Activated naive CD4-positive, alpha-beta T cell (primary cell): ENCODE results near the gene ARHGAP24.
"Not testable (repeated sequence)": the region's sequence is repeated elsewhere in the genome, so short reads cannot be mapped to it uniquely, and the experiment has no call there.

Experiments
- DNase-seq, 4 experiments: peaks; one replicate each; lab custom pipeline; 2025; lab: John Stamatoyannopoulos, UW

Gene ARHGAP24

DNA sequence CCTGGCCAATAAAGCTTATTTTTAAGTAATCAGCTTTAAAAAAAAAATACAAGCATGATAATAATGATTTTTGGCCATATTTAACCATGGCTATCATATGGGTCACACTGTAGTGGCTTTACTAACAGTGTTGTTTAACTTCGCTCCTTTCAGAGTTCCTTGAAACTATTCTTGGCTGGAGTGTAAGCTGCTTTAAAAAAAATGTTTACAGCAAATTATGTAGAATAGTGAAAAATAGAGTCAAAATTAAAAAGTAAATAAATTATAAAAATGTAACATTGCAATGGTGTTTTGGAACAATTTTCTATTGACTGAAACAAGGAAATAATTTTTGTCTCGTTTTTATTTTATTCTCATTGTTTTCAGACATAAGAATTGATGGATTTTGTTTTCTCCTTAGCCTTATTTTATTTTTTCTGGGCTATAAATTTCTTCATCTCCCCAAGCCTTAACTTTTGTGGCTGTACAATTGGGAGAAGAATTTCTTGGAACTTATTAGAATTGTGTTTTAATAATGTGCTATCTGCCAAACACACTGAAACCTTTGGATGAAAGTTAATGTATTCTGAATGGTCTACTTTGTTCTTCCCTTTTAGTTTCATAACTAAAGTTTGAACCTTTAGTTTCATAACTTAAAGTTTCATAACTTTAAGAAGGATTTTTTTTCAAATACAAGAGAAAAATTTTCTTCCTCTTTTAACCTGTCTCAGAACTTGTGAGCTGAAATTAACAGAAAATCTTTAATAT, 182.0 kb downstream of the ARHGAP24 start:
- no peak for DNase-seq

DNA sequence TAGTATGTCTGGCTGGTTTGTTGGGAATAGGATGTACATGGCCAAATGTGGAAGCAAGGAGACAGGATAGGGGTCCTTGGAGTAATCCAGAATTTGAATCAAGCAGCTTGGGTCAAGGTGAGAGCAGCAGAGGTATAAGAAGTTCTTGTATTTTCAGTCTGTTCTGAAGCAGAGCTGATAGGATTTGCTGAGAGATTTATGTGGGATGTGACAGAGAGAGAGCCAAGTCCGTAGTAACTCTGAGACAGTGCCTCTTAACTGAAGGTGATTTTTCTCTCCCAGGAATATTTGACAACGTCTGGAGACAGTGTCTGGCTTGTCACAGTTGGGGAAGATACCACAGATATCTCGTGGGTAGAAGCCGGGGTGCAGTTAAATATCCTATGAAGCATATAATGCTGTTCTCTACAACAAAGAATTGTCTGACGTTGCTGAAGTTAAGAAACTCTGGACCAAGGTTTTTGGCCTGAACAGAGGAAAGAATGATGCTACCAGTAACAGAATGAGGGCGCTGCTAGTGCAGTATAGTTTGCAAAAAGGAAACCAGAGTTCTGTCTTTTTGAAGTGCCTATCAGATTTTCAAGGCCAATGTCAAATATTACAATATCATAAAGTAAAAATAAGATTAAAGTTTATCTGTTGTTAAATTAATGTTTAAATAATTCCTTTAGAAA, 184.0 kb downstream of the ARHGAP24 start:
- DNase-seq: no peak

DNA sequence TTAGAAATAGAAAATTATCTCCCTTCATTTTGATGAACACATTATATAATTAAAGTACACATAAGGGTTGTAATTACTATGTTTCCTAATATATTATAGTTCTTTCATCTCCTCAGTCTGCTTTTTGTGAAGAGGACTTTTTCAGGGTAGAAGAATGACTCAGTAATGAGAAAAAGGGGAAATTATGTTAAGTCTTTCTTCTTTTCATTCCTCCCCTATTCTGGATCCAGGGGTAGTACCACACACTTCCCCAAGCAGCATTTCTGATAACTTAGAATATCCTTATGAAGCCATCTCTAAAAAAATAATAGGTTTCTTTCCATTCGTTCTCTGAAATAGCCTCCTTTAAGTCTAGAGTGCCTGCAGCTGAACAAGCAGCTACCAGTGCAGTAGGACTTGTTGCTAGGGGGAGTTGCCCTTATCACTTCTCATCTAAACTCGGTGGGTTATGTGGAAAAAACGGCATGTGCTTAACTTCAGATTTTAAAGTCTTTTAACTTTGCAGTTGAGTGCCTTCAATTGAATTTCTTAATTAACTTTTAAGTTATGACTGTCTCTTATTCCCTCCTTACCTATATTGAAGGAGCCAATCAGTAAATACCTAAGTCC, 184.8 kb downstream of the ARHGAP24 start:
- DNase-seq: no peak

DNA sequence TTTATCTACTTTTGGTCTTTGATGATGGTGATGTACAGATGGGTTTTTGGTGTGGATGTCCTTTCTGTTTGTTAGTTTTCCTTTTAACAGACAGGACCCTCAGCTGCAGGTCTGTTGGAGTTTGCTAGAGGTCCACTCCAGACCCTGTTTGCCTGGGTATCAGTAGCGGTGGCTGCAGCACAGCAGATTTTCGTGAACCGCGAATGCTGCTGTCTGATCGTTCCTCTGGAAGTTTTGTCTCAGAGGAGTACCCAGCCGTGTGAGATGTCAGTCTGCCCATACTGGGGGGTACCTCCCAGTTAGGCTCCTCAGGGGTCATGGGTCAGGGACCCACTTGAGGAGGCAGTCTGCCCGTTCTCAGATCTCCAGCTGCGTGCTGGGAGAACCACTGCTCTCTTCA, 191.7 kb downstream of the ARHGAP24 start:
- DNase-seq: not testable (repeated sequence)

DNA sequence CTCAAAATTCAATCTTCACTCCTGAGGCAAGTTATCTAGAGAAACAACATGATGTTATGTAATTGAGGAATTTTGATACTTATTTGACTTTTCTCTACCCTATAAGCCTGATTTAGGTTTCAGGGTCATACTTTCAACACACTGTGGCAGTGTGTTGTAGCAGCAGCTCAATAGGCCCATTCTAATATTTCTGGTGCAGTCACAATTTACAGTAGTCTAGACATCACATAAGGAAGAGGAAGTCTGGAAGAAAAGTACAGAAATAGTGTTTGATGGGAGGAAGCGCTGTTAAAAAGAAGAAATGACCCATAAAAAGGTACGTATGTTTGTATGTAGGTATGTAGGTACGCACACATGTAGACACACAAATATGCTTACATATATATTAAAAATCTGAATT, 194.3 kb downstream of the ARHGAP24 start:
- DNase-seq: no peak

DNA sequence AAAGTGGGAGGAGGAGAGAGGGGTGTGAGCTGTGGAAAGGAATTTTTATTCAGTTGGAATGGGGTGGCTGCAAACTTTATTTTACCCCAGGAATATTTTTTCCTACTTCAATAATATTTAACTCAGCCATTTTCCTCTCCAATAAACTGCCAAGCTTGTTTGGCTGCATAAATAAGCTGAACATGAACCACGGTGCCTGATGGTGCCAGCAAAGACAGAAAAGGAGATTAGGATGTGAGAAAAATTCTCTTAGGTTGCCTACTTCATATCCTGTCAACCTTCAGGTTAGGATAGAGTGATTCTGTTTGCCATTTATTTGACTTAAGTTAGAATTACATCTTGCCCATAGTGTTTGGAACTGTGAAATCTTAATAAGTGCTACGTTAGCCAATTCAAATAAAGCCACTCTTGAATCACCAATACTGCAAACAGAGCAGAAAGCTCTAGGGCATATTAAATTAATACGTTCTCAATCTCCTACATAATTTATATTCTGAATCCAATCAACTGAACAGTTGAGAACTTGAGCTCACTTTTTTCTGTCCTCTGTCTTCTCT, 195.1 kb downstream of the ARHGAP24 start:
- no peak for DNase-seq

DNA sequence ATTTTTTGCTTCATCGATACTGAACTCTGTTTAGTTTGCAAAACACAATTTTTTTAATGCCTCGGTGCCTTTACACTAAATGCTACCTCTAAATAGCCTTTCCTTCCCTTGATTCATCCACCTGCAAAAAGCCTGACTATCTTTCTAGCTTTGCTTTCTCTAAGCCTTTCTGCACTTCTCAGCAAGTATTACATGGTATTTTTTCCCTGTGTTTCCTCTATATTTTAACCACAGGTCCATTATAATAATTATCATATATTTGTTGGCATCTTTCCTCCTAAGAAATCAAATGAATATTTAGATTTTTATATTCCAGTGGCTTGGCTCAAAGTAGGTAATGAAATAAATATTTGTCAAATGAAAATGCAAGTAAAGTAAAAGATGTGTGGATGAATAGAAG, 196.2 kb downstream of the ARHGAP24 start:
- no peak for DNase-seq

DNA sequence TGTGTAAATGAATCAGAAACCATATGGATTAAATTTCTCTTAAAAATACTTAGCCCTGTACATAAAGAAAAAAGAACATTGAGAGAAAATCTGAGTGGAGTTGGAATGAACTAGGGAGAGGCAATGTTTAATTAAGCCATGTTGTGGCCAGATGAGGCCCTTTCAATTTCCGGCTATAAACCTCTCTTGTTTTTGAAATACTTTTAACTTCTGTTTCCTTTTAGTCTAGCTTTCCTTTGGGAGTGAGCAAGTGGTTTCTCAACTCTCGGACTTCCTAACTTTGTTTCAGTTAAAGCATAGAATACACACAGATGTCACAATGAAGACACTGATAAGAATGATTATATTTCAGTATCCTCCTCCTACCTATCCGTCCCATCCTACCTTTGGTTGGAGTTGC, 197.2 kb downstream of the ARHGAP24 start:
- no peak for DNase-seq

DNA sequence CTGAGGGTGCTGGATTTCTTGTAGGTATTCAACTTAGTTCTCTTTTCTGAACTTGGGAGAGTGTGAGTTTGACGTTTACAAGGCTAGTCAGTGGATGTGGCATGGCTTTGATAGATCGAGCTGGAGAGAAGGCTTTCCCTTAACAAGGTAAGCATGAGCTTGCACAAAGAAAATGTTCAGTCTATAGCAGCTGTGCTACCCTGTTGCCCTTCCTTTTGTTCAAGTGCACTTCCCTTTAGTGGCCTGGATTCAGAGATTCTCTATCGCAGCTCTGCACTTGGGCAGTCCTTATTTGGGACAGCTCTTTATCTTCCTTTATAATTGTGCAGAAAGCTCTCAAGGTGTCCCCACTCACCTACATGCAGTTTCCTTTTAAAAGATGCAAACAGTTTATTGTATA, 198.0 kb downstream of the ARHGAP24 start:
- DNase-seq: no peak

DNA sequence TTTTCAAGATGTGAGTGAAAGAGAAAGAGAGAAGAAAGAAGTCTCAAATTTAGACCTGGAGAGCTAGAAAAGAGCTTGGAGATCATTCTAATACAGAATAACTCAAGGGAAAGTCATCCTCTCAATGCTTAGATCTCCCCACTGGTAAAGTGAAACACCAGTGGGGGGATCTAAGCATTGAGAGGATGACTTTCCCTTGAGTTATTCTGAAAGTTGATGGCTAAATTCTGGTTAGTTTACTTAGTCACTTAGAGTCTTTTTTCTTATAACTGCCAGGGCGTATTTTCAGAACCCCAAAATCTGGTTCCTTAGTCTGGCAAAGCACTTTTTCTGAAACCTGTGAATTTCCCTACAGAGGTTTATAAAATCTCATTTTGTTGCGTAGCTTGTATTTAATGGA, 198.6 kb downstream of the ARHGAP24 start:
- no peak for DNase-seq

DNA sequence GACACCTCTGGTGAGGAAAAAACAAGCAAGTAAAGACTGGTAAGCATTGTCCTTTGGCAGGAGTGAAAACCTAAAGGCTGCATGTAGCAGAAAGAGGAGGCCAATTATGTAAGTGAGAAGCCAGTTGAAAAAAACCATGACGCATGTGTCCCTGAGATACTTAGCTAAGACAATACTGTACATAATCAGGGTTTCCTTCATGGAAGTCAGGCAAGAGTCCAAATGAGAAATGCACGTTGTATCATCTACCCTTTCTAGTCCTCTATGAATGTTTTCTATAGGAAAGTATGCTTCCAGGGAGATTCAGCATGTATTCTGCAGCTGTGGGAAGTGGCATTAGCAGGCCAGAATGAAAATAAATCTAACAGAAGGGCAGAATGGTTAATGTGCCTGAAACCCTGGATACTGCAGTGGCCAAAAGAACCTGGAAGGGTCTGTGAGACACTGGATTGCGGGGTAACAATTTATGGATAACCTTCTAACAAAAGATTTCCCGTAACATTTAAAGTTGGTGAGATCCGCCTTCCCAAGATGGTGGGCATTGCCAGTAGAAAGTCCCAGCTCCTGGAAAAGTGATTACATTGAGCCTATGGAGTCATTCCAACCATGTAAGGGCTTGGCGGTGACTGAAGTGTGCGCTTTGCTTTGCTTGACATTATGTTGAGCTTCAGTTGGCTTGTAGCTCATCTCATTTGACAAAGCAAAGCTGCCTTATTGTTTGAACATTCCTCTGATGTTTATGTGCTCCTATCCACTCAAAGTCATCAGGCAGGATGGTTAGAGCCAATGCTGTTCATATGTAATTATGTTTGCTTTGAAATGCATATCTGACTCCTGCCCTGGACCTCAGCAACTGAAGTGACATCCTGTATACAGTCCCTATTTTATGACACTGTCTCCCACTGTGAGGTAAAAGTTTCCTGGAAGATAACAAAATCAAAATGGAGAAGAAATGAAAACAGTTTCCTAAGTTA, 200.4 kb downstream of the ARHGAP24 start:
- no peak for DNase-seq

DNA sequence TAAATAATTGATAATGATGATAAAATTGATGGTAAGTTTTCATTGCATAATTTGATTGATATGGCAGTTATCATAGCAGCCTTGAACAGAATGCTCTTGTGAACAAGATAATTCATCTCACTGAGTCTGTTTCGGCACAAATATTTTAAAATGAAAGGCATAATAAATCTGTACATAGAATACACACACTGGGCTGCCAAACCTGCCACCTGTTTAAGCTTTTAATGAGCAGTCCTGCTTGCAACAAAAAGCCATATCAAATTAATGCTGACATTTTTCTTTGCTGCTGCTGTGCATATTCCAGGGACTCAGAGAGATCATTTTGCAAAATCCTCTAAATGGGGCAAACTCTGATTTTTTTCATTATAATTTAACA, 201.1 kb downstream of the ARHGAP24 start:
- DNase-seq: no peak

DNA sequence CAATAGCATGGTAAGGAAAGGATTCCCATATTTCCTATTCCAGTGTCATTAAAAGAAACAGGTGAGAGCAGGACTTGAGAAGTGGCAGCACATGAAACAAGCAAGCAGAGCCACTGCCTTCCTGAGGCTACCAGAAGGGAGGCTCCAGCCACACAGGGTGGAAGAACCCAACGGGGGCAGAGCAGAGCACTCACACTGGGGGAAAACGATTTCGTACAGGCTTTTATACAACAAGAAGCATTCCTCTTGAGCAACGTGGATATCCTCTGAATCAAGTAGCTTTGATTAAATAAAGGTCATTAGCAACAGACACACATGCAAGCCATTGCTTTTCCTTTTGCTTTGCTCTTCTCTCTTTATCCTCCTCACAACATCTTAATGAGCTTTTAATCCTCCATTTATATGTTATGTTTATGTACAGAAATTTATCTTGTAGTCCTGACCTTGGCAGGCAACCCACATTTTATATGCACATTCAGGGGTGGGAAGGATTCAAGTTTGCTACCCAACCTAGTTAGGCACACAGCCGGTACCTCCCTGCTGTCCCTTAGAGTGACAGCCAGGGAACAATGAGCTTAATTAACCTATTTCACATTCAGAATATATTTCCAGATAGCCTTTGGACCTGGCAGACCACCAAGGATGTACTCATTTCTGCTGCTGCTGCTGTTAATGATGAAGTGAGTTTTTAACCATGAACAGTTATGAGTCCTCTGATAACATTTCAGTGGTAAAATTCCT, 202.1 kb downstream of the ARHGAP24 start:
- DNase-seq: no peak

DNA sequence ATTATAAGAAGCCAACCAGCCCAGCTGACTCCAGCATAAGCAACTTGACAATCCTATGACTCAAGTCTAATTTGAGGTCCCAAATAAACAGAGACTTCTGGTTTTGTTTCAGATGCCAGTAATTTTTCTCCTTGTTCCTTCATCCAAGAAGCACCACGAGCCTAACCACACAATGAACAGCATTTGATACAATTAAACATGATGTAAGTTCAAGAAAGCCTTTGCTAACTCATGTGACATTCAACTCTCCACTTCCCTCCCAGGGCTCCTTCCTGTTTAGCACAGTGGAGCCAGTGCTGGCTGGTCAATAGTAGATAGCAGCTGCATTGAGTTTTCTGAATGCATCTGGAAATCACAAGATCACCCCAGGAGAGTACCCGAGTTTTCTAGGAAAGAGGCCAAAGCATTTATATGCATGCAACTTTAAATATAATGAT, 206.3 kb downstream of the ARHGAP24 start:
- no peak for DNase-seq

DNA sequence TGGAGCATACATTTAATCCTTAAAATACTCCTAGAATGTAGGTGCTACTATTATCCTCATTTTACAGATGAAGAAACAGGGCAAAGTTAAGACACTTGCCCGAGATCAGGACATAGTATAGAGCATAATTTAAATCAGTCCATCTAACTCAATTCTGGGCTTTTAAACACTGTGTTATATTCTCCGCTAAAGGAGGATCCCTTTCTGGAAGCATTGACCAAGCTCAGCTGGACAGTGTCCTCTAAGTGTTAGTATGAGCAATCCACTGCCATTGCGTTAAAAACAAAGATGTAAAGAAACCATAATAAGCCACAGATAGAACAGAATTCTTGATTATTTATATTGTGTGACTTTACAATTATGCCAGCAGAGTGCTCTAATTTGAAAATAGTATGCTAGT, 207.0 kb downstream of the ARHGAP24 start:
- no peak for DNase-seq

DNA sequence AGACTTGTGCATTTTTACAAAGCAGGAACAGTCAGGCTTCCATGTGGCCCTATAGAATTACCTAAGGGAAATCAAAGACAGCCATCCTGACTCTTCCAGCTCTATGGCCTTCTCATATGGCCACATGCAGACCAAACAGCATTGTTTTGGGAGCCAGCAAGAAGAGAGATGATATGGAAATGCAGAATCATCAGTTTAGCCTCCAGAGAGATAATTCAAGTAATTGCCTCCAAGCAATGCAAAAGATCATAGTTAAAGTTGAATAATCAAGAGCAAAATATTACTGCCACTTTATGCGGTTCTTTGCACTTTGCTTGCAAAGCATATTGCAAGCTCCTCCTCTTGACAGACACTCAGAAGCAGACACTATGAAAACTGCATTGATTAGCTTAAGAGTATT, 207.4 kb downstream of the ARHGAP24 start:
- no peak for DNase-seq

DNA sequence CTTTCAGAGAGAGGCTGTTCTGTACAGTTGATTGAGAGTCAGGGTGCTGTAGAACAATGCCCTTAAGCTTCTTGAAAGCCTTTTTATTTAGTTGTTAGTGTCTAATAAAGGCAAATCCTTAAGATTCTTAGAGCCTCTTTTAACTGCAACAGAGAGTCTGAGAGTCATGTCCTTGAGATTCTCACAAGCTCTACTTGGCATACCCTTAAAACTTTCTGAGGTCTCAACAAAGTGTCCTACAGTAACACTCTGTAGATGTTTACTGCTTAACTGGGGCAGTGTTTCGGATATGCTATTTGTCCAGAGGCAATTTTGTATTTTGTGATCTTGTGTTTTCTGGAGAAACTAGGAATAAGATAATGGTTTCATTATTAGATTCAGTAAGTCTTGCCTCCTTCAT, 209.7 kb downstream of the ARHGAP24 start:
- DNase-seq: no peak

DNA sequence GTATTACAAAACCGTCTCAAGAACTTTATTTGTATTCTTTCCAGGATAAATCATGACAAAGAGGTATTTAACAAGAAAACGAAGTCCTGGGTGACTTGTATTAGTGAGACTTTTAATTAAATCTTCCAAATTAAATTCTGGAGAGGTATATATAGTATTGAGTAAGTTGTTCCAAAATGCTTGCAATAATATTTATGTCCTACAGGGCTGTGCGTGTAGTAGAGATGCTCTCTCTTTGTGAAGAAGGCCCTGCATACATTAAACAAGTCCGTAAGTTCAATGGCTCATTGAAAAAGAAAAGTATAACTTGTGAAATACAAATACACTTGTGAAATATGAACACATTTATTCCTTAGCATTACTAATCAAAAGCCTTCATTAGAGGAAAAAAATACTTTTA, 211.4 kb downstream of the ARHGAP24 start:
- DNase-seq: no peak

DNA sequence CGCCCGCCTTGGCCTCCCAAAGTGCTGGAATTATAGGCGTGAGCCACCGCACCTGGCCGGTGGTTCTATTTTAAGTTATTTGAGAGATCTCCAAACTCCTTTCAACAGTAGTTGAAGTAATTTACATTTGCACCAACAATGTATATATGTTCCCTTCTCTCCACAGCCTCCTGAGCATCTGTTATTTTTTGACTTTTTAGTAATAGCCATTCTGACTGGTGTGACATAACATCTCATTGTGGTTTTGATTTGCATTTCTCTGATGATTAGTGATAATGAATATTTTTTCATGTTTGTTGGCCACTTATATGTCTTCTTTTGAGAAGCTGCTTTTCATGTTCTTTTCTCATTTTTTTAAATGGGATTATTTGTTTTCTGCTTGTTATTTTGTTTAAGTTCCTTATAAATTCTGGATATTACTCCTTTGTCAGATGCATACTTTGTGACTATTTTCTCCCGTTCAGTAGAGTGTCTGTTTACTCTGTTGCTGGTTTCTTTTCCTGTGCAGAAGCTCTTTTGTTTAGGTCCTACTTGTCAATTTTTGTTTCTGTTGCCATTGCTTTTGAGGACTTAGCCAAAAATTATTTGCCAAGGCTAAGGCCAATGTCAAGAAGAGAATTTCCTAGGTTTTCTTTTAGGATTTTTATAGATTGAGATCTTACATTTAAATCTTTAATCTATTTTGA, 213.2 kb downstream of the ARHGAP24 start:
- no peak for DNase-seq

DNA sequence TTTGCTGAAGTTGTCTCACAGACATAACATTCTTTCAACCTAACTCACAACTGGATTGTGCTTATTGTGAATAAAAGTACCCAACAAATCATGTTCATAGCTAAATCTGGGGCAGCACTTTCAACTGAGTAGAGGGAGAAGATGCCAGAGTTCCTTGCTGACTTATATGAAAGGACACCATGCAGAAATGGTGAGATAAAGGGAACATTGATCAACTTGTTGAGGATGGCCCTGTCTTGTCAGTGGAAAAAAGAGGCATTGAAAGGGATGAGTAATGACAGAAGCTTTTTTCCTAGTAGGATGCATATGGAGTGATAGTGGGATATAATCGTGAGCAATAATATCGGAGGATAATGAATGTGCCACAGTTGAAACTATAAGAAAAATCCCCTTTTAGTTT, 221.7 kb downstream of the ARHGAP24 start:
- DNase-seq: no peak

DNA sequence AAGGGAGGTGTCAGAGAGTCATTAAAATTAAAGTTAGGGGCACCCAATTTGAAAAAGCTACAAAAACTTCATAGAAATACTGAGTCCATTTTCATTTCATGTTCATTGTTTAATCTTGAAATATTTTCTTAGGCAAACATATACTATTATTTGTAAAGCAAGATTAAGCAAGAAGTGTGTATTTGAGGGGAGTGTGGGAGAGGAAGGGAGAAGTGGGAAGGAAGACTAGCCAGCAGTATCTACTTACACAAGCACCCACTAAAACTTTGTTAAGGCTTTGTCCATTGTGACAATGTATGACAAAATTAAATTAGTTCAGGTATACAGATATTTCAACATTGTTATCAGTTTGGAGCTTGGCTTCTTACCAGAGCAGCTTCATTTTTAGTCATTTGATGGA, 222.9 kb downstream of the ARHGAP24 start:
- DNase-seq: no peak
